NCI-H345 treated with DMSO at 0.1 percent for 48 hours (cell line): Measurements from ENCODE around the gene SPARCL1.

Experiments used
- DNase-seq: peaks from one replicate; lab custom pipeline; 2025; ENCODE audit not compliant: unreplicated experiment; lab: John Stamatoyannopoulos, UW

The SPARCL1 gene

DNA sequence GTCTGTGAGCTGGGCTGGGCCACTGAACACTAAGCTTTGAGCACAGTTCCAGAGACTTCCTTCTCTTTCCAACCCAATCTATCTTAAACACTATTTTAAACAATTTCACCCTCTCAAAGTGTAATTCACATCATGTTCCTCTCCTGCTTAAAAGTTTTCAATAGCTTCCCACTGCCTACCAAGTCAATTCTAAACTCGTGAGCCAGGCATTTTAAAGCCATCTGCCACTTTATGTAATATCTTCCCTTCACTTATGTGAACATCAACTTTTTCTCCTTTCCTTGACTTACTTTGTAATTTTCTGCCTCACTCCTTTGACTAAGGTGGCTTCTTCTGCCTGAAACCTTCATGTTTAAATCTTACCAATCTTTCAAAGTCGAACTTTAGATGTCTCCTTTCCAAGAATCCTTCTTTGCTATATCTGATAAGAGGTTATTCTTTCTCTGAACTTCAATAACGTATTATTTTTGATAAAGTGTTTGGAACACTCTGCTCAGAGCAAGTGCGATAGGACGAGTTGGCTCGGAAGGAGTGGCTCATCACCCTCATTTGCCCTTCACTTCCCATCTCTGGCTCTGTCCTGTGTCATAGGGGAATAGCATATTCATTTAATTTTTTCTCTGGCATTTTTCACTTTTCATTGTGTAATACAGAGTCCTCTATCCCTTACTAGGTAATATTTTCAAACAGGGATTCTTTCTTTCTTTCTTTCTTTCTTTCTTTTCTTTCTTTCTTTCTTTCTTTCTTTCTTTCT is 13.0 kb upstream of the SPARCL1 start:
- DNase-seq: no peak

DNA sequence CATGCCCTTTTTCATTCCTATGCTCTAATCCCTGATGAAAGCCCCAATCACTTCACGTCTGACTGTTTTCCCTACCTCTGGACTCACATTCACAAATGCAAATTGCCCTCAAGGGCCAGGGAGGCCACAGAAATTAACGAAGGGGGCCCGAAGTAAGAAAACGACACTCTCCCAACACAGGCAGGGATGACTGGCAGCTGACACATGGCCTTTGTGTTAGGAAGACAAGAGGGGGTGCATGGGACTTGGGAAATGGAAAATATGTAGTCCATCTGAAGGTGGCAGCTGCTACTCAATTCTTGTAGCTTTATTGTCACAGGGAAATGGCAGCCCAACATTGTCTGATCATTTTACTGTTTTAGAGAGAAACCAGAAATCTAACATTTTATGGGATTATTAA is 12.3 kb upstream of the SPARCL1 start:
- DNase-seq: no peak

DNA sequence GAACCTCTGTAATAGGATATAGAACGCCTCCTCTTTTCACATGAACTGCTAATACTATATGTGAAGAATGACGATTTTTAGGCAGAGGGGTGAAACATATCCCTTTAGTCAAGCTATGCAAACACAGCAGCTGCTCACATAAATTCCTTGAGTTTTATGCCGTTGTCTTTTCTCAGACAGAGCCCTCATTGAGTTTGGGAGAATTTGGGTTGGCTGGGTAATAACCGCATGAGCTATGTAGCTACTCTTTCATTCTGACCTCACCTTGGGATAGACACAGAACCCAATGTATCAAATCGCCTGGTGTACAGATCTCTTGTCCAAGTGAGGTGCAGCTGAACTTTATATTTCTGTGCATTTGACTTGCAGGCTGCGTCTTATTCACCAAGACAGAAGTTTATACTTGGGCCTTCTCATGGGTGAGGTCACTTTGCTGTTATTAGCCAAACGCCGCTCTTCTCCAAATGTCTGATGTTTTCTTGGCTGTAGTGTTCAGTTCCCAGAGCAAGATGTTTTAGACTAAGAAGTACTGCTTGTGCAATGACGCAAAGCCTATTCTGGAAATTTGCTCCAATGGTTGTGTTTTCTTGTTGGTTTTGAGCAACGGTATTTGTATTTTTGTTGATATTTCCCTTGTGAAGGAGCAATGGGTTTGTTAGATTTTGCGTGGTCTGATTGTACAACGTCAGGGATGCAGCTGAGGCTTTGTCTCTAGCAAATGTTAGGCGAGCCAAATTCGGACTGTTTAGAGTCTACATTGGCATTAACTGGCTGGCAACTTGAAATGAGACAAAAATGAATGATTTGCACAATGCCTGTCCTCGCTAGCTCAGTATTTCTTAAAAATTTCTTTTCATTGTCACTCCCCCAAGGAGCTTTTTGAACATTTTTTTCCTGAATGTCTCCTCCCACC is 11.2 kb upstream of the SPARCL1 start:
- DNase-seq: no peak

DNA sequence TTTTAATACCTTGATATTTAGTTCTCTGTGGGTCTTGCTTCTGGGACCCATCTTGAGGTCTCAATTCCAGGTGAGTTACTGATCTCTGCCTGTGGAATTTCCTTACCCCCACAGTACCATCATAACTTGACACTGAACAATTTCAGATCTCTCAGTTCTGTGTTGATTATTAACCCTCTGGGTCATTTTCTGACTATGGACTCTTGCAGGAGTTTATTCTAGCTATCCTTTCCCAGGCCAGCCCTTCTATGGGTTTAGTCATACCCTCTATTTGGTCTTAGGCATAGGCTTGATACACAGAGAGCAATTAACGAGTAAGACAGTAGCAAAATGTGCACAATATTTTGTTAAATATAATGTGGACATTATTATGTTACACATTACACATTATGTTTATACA is 3.7 kb upstream of the SPARCL1 start:
- no peak for DNase-seq

DNA sequence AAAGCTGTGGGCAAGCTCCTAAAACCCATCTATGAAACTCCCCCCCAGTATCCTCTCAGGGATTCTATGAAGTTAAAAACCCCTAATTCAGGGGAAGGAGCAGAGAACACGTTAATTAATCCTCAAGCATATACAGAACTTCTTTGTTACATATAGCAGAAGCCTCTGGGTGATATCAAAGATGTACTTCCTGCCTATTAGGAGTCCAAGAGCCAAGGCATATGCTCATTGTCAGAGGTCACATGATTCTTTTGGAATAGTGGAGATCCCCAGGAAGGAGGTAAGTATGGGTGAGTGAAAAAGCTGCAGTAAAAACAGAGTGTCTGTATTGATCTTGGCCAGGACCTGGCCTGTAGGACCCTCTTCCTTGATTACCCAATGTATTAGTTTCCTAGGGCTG is 2.9 kb upstream of the SPARCL1 start:
- no peak for DNase-seq

DNA sequence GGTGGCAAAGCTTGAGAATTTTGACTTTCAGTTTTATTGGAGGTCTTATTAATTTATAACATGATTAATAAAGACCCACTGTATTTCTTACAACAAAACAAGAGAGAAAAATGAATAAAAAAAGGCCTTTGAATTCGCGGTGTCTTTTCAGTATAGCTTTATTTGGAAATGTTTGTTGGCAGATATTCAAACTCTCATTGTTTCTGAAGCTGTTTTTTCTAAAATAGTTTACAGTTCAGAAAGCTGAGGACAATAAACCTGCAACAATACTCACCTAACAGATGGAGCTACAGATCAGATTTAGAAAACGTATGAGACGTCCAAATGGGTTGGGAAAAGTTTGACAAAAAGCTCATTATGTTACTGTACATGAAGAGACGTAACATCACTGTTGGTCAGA is 2.4 kb upstream of the SPARCL1 start:
- DNase-seq: no peak

DNA sequence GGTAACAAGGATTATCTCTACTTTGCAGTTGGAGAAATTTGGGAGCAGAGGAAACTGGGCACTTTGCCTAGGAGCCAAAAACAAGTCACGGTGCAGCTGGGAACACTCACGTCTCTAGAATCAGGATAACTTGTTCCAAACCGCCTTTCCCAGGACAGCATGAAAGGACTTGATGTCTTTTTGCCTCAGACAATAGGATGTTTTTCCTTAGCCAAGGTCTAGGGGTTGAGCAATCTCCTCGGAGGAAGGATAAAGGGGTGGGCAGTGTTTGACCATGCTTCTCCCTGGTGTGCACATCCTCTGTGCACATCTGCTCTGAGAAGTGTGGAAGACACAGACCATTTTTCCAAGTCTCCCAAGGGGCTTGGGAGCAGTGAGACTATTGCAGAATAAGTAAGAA is 1.7 kb upstream of the SPARCL1 start:
- DNase-seq: no peak

DNA sequence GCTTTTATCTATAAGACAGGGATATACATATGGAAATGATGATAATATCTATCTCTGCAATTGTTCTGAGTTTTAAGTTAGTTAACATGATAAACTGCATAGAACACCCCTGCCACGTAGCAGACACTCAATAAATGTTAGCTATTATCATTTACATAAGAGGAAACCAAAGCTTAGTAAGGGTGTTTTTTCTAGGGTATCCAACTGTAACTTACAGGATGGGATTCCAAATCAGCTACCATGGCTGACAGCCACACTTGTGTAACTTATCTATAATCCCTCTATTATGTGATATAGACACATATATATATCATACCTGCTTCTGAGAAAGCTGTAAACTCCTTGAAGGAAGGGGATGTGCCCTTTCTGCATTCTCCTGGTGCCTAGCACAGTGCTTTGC is 1.1 kb upstream of the SPARCL1 start:
- no peak for DNase-seq

DNA sequence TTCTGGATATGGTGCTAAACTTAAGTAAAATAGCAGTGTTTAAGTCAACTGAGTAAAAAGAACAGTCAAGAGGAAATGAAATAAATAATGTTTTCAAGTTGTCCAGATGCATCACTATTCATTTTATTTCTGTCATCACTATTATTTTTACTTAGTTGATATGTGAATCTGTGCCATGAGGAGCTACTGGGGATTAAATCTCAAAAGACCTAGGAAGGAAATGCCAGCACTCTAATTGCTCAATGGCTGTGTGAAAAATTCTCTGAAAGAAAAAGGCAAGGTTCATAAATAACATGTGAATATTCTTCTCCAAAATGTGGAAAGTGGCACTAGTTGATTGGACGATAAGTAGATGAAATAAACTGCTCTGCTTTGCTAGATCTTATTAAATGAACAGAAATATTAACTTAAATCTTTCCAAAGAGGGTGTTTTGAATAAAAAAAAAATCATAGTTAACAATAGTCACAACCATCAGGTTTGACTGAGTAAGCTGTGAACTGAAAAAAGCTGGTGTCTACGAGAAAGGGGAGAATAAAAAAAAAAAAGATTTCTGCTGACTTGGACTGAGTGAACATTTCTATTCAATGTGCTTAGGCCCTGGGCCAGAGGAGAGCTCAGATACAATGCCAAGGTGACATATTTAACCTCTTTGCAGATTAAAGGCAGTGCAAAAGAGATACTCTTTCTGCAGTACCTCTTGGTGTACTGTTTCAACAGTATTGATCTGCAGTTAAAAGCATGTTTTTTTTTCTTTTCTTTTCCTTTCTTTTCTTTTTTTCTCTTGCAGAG is 1.6 kb downstream of the SPARCL1 start:
- DNase-seq: no peak

DNA sequence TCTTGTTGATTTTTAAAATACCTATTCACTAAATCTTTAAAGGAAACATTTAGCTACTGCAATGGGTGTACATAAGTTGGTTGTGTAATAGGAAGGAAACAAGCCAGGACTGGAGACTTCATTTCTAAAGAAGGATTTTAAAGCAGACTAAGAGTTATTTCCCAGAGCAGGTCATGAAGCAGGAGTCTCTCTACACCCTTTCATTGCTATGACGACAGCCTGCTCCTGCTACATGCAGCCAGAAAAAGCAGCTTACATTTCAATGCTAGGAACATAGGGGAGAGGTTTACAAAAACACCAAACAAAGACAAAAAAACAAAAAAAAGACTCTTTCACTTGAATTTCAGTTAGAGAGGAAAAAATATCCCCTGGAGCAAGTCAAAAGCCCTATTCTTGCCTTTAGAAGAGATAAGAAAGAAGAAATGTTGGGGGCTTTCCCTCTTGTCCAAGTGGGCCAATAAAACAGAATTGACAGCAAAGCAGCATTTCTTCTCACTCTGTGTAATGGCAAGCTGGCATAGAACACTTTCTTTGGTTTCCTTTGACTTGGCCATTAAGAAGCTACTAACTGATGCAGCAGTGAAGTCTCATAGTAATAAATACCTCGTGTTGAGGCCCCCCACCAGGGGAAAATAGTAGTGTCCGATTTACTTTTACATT is 3.4 kb downstream of the SPARCL1 start:
- no peak for DNase-seq

DNA sequence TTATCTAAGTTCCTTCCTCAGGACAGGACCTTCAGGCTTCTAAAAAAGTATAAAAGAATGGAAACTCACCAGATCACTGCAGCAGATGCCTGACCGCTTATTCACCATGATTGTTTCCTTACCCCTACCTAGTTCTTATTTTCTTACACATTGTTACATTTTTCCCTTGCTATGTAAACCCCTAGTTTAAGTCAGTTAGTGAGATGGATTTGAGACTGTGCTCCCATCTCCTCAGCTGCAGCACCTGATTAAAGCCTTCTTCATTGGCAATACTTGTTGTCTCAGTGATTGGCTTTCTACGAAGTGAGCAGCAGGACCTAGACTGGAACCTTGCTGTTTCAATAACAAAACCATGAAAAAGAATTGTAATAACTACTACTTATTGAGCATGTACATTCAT is 4.7 kb downstream of the SPARCL1 start:
- no peak for DNase-seq

DNA sequence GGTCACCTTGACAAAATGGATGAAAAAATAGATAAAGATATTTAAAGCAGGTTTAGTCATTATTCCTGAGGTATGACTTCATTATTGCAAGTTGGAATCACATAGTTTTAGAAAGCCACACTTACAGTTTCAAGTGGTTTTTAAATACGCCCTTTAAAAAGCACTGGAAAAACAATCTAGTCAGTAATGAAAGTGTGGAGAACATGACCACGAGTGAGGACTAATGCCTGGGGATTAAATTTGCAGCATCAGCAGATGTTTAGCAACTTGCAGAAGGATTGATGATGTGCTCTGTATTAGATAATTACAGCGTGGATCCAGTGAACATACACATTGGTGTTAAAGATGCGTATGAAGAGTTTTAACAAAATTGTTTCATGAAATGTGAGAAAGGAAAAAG is 5.9 kb downstream of the SPARCL1 start:
- DNase-seq: no peak

DNA sequence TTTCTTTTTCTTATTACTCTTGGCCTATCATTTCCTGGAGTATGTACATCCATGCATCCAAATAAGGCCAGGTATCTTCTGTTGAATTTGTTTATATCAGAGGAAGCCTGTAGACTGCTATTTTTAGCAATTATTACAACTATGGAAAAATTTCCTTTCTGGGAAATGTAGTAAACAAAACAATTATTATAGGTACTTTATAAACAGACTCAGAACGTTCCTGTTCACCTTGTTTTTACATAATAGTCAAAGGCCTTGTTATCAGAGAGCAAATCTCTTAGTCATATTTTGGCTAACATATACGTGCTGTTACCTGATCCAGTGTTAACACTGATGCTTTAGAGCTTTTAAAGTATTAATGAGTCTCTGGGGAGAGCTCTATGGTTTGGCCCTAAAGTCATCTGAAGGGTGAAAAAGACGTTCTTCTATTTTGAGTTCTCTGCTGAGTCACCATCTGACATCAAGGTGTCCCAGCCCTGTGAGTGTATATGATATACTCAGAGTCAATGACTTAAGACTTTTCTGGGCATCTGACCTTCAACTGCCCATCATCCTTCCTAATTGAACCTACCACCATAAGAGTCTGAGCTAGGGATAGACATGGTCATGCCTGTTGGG is 7.3 kb downstream of the SPARCL1 start:
- no peak for DNase-seq

DNA sequence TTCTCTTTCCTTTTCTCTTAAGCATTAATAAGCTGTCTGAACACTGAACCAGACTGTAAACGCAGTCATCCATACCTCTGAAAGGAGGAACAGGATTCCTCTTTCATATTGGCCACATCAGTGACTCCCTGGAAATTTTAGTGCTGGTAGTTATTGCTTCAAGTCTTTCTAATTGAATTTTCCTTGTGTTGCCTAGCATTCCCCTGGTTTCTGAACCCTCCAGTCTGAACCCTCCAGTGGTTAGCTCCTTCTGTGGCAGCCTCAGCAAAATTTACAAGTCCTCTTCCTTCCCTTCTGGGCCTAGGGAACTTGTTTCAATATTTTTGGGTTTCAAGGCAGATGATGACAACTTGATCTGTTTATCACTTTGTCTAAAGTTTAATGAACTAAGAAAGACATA is 7.9 kb downstream of the SPARCL1 start:
- DNase-seq: no peak

DNA sequence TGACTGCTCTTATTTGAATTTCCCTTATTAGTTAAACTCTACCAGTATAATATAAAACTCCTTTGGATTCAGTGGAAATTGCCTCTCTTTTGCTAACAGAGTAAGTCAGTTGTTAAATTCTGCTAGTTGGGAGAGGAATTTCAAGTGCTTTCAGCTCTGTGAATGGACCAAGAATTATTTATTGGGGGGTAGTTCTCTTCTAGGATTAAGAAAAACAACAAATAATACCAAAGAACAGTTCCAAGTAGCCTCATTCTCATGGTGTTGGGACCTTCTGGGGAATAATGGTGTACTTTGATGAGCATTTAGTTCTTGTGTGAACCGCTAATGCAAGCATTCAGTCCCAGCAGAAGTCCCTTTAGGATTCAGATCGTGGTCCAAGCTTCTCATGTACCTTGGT is 11.6 kb downstream of the SPARCL1 start:
- no peak for DNase-seq

DNA sequence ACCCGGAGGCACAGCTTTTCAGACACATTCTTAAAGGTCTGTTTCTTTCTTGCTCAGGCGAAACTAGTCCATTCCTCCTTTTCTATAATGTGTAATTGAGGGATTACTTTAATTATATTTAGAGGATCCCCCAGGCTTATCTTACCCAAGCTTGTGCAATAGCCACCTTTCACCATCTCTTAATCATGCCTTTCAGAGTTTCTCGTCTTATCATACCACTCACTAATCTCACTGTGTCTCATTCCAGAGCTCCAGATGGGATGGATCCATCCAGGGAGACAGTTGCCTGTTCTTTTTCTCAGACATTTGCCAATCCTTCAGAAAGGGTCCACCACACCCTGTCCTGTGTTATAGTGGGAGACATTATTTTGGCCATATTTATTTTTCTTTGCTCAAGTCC is 12.5 kb downstream of the SPARCL1 start:
- no peak for DNase-seq

DNA sequence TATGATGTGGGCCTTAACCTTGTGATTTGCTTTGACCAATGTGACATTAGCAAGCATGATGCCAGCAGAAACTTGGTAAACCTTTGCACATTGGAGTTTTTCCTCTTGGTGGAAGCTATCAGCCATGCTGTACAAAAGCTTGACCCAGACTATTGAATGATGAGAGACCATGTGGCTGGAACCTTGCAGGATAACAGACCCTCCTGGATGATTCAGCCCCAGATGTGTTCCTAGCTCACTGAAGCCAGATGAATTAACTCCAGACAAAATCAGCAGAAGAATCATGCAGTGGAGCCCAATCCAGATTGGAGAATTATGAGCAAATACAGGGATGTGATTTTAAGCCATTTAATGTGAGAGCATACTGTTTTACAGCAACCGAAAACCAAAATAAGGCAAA is 16.8 kb downstream of the SPARCL1 start:
- DNase-seq: no peak

DNA sequence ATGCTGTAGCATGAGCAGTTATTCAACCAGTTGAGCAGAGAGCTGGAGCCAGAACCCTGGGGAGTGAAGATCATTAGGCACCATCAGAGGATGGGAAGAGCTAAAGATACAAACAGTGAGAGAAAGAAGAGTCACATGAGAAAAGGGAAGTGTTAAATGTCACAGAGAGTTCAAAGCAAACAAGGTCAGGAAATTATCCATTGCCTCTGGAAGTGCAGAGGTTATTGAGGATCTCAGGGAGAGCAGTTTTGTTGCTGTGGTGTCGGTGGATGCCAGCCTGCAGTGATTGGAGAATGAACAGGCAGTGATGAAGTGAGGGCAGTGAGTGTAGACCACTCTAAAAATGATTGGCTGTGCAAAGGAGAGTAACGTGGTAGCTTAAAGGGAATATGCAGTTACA is 17.7 kb downstream of the SPARCL1 start:
- no peak for DNase-seq

DNA sequence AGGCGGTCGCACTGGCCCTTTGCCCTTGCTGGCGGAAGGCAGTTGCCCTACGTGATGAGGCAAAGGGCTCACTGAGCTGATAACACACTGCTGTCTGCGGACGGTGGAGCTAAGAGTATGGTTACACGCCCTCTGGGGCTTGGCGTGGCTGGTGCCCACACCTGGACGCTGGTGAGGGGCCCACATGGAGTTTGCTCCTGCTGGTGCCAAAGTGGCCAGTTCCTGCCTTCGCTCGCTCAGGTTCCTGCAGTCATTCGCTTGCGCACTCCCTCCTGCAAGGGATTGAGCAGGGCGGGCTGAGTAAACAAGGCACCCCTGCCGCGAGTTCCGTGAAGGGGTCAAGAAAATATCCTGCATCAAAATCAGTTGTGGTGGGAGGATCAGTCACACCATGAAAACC is 18.4 kb downstream of the SPARCL1 start:
- DNase-seq: no peak

DNA sequence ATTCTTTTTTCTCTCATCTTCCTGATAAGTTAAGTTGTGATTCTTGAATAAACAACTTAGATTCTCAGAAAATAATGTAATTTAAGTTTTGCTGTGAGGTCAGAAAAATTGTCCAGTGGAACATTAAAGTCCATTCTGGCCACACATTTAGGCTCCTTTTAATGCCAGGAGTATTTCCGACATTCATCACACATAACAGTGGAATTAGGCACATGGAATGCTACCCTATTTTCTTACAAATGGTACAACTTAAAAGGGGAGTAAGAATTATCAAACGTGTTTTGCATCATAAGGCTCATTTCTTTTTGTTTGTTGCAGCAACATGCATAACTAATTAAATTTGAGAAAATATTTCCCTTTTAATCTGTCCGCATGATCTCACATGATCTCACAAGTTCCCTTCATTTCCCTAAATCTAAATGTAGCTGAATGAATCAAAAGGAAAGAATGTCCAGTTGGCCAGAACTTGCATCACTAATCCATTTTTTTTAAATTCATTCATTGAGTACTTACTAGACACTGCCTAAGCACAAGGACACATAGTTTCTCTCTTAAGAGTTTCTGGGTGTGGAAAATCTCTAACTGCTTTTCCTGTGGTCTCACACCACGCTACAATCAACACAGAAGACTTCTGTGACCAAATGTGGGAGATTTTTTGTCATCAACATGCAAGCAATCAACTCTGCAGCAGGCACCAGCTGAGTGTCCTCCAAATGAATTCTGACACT is 22.0 kb downstream of the SPARCL1 start:
- DNase-seq: no peak
